ENCODE data around the gene HDAC7.

GRCh38 chr12:47786662-47787280 is 32.9 kb downstream of the HDAC7 start:
- TF ChIP-seq, protein P1, sequence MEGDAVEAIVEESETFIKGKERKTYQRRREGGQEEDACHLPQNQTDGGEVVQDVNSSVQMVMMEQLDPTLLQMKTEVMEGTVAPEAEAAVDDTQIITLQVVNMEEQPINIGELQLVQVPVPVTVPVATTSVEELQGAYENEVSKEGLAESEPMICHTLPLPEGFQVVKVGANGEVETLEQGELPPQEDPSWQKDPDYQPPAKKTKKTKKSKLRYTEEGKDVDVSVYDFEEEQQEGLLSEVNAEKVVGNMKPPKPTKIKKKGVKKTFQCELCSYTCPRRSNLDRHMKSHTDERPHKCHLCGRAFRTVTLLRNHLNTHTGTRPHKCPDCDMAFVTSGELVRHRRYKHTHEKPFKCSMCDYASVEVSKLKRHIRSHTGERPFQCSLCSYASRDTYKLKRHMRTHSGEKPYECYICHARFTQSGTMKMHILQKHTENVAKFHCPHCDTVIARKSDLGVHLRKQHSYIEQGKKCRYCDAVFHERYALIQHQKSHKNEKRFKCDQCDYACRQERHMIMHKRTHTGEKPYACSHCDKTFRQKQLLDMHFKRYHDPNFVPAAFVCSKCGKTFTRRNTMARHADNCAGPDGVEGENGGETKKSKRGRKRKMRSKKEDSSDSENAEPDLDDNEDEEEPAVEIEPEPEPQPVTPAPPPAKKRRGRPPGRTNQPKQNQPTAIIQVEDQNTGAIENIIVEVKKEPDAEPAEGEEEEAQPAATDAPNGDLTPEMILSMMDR (IDR thresholded peaks at IDR 0.05; ENCODE audit: low read depth, low read length, poor library complexity, severe bottlenecking): no peak
- TF ChIP-seq EZH2phosphoT487 (IDR thresholded peaks at IDR 0.05; ENCODE audit: borderline replicate concordance, low read length): no peak
